Medulla oblongata (tissue), 1 donor: ENCODE results near the gene INO80C.
"Not testable (repeated sequence)": the region's sequence is repeated elsewhere in the genome, so short reads cannot be mapped to it uniquely, and the experiment has no call there.

Source experiments
- DNase-seq: peaks from one replicate; pipeline ENCODE4 v3.0.0-alpha.2; 2015; ENCODE audit errors: extremely low spot score

Gene INO80C

DNA sequence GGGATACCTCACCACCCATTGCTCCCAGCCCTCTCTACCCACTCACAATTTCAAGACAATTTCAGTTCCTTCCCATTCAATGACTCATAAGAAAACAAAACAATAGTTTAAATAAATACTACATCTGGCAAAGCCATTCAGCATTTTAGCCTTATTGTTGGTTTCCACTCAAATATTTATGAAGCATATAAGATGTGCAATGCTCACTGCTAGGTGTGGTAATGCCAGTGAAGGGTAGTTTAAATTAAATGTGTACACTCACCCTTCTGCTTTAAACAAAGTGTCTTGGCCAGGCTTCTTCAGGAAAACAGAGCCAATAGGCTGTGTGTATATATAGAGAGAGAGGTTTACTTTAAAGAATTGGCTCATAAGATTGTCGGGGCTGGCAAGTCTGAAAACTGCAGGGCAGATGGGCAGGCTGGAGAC, 37.0 kb downstream of the INO80C start:
- no peak for DNase-seq

DNA sequence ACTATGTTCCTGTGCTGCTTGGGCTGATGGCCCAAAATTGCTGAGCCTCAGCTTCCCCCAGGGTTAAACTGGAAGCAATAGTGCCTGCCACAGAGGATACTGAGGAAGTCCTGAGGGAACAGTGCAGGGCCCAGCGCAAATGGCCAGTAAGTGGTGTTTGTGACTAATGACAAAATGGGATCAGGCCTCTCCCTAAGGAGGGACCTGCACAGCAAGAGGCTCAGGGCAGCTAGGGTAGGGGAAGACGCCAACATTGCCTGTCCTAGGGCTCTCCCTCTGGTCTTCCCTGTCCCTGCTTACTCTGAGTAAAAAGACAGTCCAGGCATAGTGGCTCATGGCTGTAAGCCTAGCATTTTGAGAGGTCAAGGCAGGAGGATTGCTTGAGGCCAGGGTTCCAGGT, 37.8 kb downstream of the INO80C start:
- no peak for DNase-seq

DNA sequence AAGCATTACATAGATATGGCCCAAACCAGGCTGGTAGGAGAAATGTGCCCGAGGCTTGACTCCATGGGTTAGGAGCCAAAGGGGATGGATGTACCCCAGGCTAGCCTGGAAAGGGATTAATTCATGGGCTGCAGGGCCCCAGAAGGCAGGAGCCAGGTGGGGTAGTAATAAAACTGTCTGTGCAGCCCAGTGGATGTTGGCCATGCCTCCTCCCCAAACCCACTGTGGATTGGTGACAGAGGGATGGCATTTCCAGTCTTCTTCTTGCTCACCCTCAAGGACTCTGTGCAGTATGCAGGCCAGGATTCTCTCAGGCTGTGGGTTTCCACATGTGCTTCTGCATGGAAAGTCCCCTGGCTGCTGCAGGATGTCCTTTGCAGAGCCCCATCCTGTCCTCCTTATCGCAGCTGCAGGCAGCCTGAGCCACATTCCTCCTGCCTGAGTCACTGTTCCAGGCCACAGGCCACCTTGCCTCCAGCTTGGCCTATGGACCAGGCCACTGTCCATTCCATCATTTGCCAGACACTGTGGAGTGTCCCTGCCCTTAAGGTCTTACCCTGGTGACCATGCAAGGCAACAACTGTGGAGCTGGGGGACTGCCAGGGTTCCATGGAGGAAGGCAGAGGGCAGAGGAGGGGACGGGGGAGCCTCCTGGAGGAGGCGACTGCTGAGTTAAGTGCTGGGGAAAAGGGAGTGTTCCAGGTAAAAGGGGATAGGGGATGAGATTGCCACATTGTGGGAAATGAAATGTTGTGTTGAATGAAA, 38.9 kb downstream of the INO80C start:
- no peak for DNase-seq

DNA sequence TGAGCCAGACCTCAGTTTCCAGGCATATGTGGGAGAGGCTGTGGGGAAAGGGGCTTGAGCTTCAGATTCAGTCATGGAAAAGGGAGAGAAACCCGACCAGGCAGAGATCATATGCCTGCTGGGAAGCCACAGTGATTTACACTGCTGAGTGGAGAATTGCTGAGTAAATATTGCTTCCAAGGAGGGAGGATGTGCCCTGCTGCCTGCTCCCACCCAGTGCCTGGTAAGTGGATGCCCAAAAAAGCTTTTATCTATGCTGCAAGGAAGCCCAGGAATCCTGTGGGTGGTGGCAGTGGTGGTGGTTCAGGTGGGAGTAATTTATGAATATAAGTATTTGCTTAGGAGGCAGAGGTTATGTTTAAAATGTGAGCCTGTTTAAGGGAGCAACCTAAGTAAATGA, 39.5 kb downstream of the INO80C start:
- DNase-seq: no peak

DNA sequence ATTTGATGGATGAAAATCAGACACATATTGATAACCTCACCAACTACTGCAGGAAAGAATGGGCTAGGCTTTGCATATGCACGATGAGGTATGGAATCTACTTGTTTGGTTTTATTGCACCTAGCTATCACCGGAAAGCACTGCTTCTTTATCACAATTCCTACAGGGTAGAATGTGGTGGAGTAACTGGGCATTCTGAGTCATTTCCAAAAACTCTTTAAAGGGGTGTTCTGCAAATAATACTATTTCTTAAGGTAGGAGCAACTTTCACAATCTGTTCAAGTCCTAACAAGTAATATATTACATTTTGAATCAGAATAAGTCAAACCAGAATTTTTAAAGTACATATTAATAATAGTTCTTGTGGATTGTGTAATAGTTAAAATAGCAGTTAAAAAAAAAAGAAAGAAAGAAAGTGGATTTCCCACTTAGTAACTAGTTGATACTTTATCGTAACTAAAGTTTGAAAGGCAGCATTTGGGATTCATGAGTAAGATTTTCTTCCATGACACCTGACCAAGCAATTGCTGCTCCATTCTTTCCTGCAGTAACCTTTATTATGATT, 40.5 kb downstream of the INO80C start:
- no peak for DNase-seq

DNA sequence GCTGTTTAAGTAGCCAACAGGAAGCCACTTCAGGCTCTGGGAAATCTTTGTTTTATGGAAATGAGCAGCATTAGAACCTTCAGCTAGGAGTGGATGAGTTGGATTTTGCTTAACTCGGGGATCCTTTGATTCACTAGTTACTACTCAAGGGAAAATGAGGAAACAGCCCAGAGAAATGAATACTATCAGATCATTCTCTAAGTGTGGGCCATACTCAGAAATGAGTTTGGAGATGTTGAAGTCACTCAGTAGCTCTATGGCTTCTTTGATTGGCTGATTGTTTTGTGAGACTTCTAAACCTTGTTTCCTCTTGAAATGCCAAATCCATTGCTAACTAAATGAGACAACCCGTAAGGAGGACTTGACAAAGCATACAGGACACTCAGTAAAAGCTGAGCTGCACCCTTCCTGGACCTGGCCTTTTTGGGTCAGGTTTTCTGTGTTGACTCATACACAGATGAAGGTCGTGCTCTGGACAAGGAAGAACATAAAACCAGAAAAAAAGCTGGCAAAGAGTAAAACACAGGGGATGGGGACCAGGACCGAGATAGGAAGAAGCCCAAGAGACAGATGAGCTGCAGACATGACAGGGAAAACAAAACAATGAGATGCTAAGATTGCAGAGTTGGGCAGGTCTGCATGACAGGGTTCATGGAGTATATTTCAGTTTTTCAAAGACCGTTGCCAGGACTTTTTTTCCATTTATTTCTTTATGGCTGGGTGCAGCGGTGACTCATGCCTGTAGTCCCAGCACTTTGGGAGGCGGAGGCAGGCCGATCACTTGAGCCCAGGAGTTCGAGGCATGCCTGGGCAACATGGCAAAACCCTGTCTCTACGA, 41.6 kb downstream of the INO80C start:
- no peak for DNase-seq

DNA sequence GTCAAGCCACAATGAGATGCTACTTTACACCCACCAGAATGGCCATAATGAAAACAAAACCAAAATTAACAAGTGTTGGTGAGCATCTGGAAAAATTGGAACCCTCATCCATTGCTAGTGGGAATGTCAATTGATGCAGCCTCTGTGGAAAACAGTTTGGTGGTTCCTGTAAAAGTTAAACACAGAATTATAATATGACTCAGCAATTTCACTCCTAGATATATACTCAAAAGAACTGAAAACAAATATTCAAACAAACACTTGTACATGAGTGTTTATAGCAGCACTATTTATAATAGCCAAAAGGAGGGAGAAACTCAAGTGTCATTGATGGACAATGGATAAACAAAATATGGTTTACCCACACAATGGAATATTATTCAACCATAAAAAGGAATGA, 43.0 kb downstream of the INO80C start:
- no peak for DNase-seq

DNA sequence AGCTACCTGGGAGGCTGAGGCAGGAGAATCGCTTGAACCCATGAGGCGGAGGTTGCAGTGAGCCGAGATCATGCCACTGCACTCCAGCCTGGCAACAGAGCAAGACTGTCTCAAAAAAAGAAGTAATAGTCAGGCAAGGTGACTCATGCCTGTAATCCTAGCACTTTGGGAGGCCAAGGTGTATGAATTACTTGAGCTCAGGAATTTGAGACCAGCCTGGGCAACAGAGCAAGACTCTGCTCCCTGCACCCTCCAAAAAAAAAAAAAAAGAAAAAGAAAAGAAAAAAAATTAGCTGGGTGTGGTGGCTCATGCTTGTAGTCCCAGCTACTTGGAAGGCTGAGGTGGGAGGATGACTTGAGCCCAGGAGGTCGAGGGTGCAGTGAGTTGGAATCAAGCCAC, 44.7 kb downstream of the INO80C start:
- not testable (repeated sequence) for DNase-seq

DNA sequence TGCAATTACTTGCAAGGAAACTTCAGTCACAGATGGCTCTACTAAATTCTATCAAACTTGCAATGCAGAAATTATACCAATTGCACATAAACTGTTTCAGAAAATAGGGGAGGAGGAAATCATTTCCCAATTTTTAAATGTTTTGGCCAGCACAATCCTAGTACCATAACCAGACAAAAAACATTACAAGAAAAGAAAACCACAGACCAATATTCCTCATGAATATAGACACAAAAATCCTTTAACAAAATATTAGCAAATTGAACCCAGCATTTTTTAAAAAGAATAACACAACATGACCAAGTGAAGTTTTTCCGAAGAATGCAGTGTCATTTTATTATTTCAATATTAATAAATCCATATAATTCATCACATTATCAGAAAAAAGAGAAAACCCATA, 45.8 kb downstream of the INO80C start:
- no peak for DNase-seq

DNA sequence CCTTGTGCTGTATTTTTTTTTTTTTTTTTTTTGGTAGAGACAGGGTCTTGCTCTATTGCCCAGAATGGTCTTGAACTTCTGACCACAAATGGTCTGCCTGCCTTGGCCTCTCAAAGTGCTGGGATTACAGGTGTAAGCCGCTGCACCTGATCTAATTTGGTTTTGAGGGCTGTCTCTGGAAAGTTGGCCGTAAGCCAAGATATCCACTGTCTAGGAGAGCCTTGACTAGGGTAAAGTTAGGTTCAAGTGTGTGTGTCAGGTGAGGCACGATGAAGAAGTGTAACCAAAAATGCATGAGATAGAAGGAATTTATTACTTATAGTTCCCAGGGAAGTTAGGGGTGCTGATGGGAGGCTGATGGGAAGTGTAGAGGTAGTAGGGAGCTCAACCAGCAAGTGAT, 46.7 kb downstream of the INO80C start:
- no peak for DNase-seq

DNA sequence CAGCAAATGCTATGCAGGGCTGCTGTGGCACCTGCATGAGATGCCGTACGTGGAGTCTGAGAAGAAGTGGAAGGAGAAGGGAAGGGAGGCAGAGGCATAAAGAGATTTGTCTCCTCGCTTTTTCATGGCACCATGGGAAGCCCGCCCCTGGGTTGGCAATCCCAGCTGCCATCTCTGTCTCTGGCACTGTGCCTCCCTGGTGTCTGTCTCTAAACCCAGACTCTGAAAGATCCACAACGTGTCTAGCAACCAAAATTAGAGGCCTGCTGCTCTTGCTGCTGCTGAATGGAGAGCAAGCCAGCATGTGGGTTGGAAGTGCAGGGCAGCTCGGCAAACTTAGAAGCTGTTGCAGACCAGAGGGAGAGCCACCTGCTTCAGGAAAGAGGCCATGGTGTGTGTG, 53.1 kb downstream of the INO80C start:
- peak; percentile 38 for DNase-seq

DNA sequence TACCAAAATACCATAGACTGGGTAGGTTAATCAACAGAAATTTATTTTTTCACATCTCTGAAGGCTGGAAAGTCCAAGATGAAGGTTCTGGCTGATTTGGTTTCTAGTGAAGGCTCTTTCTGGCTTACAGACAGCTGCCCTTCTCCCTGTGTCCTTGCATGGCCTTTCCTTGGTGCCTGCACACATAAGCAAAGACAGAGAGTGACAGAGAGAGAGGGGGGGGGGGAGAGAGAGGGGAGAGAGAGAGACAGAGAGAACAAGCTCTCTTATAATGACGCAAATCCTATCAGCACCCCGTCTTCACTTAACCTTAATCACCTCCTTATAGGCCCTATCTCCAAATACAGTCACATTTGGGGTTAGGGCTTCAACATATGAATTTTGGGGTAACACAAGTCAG, 53.9 kb downstream of the INO80C start:
- no peak for DNase-seq

DNA sequence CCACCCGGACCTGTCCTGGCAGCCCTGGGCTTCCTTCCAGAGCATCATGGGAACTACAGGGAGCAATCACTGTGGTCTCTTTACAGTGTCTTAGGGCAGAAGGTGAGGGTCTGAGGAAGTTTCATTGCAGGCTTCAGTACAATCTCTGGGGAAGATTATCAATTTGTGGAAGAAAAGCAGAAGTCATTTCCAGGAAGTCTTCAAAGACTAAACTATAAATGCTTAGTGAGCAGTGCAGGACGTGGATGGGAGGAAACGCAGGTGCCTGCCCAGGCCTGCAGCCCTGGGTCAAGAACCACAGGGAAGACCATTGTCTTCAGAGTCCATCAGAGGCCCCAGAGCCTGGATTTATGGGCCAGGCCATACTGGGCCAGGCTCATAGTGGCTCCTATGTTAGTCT, 54.3 kb downstream of the INO80C start:
- no peak for DNase-seq

DNA sequence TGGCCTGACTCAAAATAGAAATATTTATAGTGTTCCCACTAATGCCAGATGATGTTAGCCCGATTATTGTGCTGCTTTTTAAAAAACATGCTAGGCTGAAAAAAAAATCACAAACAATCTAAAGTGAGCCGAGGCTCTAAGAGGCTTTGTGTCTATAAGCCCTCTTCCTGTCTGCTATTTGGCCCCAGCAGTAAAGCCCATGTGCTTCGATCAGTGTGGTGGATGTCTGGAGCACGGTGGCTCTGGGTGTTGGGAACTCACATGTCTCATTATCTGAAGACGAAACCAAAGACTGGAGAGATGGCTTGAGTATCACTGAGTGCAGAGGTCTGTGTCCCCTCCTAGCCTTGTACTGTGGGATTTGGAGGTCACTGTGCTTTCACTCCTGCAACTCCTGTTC, 55.1 kb downstream of the INO80C start:
- no peak for DNase-seq

DNA sequence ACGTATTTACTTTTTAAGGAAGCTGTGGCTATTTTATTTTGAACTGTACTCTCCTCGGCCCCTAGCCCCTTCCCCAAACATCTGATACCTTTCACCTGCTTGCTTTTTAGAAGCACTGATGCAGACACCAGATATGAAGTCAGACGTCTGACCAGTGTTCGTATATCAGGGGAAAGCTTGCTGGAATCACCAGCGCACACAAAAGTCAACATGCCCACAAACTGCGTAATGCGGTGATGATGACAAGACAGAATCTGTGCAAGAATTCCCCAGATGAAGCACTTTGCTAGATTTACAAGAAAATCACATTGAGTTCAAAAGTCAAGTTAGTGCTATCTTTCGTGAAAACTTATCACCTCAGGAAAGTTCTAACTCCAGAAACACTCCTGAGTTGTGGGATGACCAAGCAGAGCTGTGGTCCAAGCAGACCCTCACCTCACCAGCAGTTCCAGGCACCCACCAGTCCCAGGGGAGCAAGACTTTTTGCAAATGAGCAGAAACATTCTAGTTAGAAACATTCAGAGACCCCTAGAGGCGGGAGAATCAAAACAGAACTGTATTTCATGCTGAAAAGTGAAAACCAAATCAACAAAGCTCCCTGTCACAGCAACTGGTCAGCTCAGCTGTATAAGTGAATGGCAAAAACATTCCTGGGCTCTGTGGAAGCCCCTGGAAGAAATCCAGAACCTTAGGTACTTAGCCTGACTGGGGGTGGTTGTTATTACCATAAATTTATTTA, 55.7 kb downstream of the INO80C start:
- DNase-seq: no peak

DNA sequence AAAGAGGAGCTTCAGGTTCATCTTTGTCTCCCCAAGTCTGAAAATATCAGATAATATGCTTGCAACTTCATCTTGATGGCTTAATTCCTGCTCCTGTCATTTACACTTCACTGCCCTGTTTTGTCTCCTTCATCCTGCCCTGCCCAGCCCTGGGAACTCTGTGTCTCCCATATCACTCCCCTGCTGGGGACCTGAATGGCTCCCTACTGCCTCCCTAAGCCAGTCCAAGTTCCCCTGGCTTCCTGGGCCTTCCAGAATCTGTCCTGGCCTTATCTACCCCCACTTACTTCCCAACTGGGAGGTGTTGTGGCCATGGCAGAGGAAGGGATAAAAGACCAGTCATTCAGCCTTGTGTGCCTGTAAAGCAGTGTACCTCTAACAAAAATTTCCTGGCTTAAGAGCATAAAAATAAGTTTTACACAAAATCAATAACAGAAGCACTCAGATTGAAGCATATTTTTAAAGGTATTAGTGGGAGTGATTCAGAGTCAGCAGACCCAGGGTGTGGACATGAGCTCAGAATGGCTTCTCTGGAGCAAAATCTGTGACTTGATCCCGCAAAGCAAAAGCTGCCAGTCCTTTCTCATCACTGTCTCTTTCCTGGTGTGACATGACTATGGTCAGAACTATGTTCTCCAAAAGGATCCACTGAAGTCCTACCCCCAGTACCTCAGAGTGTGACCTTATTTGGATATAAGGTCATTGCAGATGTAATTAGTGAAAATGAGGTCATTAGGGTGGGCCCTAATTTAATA, 59.1 kb downstream of the INO80C start:
- DNase-seq: no peak

DNA sequence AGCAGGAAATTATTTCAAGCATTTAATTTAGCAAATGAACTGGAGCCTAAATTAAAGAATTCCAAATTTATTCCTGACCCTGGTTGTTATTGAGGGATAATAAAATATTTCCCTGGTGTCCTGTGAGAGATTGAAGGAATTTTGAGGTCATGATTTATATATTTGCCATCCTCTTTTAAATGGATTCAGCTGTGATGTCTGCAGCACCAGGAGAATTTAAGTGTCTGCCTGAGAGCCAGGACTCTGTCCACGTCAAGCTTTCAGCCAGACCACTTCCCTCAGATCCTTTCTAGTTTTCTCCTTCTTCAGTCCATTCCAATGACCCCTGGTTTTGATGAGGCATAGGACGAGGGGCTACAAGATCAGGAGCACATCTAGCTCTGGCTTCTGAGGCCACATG, 59.9 kb downstream of the INO80C start:
- DNase-seq: no peak

DNA sequence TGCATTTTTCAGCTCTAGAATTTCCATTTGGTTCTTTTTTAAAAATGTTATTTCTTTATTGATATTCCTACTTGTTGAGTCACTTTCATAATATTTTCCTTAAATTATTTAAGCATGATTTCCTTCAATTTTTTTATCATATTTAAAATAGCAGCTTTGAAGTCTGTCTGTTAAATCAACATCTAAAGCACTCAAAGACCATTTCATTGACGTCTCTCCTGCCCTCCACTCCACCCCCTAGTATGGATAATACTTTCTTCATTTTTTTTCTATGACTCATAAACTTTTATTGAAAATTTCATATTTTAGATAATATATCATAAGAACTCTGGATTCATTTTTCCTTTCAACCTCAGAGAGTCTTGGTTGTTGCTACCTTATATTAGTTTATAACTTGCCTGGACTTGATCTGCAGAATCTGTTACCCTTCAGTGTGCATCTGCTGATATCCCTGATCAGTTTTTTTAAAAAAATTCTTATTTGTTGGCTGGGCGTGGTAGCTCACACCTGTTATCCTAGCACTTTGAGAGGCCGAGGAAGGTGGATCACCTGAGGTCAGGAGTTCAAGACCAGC, 61.6 kb downstream of the INO80C start:
- no peak for DNase-seq

DNA sequence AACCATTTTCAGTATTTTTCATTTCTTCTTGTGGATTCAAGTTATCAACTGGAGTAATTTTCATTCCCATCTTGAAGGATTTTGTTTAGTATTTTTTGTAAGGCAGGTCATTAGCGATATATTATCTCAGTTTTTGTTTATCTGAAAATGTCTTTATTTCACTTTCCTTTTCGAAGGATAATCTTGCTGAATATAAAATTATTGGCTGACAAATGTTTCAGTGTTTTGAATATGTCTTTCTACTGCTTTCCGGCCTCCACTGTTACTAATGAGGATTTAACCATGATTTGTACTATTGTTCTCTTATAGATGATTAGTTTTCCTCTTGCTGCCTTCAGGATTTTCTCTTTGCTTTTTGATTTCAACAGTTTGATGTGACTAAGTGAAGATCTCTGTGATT, 62.4 kb downstream of the INO80C start:
- DNase-seq: no peak

DNA sequence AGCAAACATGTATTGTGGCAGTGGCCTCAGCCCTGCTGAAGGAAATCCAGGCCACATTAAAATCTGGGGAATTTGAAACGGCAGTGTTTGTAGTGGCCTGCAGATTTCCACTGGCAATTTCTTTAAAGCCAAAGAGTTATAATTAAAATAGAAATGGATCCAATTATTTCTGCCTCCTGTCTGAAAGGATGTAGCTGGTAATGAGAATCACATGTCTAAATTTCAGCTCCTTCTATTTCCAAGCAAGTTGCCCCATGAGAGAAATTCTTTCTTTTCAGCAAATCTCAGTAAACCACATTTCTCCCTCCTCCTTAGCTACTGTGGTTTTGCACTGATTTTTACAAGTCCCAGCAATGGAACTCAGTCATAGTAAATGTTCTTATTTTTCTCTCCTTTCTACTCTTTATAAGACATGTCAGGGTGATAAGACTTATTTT, 65.2 kb downstream of the INO80C start:
- no peak for DNase-seq

DNA sequence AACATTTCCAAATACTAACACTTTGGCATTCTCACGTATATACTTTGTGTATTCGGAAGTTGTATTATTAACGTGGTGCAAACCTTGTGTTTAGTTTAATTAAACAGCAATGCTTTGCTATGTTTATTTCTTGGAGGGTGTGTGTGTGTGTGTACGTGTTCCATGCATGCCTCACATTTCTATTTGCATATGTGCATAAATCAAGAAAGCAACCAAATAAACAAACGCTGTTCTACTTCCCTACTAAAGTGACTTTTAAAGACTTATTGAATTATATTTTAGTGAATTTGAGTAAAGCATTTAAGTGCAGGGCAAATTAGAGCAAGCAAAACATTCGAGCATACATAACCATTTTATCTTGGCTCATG, 66.4 kb downstream of the INO80C start:
- no peak for DNase-seq
